ENCODE data around the gene CDKN2B.
A peak's percentile ranks its signal among the peaks of the same experiment; 100 is the strongest.

The CDKN2B gene

DNA sequence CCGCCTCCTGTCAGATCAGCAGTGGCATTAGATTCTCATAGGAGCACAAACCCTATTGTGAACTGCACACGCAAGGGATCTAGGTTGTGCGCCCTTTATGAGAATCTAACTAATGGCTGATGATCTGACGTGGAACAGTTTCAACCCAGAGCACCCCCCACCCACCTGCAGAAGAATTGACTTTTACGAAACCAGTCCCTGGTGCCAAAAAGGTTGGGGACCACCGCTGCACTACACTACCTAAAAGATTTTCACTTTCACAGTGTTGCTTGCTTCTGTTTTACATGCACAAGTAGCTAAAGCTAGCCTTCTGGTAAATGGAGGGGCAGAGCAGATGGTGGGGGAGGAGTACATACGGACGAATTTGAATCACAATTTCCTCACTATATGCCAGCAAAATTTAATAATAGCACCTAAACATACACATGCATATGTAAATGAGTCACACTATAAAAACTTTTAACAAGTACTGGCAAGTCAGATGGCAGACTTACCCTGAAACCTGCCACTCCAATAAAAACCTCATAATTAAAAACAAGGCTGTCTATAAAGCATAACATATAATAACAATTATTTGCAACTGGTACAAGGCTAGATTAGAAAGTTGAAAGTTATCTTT is 24.0 kb upstream of the CDKN2B start:
- DNase-seq (ENCODE audit: low read depth): no peak

DNA sequence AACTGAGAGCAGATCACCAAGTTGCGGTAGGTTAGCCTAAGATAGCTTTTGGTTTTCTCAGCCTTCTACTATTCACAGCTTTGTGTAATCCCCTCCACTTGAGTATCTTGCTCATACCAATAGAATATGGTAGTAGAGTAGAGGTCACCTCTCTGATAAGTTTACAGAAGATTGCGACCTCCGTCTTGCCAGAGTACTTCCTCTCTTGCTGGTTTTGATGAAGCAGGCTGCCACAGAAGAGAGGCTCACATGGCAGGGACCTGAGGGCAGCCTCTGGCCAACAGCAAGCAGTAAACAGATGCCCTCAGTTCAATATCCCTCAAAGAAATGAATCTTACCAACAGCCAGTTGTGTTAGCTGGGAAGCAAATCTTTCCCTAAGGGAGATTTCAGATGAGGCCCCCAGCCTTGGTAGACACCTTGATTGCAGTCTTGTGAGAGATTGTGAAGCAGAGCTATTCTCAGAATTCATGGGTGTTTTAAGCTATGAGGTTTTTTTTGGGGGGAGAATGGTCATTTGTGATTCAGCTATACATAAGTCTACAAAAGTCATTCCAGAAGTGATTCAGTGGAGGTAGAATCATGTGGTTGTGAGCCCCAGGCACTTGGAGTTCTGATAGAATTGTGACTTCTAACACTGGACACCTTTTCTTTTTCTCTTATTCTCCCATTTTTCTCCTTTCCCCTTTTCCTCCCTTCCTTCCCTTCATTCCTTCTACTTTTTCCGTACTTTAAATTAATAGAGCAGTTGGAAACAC is 22.7 kb upstream of the CDKN2B start:
- no peak for DNase-seq (ENCODE audit: low read depth)

DNA sequence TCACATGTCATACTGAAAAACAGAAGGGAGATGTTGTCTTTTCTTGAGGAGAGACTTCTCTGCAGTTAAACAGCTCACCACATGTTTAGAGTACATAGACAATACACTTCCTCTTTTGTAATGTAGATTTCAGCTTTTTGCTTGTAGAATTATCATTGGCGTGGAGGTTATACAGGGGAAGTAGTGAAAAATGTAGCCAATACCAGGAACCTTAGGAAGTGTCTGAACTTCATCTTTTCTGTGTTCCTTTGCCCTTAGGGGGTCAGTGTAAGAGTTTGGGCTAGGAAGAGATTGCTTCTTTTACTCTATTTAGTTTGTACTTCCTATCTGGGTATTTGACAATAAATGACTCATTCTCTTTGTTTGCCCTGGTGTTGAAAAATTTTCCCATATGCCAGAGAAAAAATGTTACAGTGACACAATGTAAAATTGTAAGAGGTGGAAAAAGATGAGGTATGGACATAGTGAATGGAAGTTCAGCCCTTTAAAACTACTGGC is 21.0 kb upstream of the CDKN2B start:
- DNase-seq (ENCODE audit: low read depth): peak; percentile 60

DNA sequence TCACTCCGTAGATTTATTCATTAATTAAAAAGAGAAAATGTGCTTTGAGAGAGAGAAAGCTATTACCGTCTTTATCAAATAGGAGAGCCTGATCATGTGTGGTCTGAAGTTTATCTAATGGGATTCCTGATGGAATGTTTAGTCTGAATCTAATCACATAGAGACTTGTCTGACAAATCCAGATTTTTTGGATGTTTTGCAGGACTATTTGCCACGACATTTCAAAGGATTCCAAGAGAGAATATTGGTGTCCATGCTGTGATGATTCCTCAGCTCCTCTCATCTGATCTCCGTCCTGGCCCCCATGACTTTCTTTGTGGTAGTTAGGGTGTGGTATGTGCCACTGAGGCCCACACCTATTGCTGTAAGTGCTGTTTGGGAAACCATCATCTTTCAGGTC is 20.1 kb upstream of the CDKN2B start:
- no peak for DNase-seq (ENCODE audit: low read depth)

DNA sequence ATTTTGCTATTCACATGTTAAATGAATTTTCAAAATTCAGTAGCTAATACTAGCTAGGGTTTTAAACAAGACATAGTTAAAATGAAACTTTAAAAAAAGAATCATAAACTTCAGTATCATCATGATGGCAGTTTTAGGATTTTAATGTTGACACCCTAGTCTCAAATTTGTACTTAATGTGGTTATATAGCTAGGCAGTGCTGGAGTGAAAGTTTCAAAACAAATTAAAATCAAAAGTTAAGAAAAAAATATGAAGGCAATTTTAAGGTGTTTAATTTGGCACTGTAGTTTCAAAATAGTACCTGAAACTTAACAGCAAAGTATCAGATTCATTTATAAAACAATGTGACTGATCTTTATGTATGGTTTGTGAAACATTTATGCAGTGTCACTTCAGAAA is 19.3 kb upstream of the CDKN2B start:
- no peak for DNase-seq (ENCODE audit: low read depth)

DNA sequence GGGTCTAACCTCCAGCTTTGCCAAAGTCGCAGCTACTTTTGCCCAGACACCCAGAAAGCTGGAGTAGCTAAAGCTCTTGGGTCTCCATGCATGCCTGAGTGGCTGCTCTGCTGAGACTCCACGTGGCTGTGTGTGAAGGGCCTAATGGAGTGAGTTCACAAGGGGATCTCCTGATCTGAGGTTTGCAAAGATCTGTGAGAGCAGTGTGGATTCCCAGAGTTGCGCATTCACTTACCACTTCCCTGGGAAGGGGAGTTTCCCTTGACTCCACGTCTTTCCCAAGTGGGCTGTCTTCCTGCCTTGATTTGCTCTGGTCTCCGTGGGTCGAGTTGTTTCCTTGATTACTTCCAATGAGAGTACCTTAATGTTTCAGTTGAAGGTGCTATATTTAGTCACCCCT is 17.6 kb upstream of the CDKN2B start:
- DNase-seq (ENCODE audit: low read depth): no peak

DNA sequence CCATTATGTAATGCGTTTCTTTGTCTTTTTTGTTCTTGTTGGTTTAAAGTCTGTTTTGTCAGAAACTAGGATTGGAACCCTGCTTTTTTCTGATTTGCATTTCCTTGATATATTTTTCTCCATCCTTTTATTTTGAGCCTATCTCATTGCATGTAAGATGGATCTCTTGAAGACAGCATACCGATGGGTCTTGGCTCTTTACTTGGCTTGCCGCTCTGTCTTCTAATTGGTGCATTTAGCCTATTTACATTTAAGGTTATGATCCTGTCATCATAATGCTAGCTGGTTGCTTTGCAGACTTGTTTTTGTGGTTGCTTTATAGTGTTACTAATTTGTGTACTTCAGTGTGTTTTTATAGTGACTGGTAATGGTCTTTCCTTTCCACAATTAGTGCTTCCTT is 13.3 kb upstream of the CDKN2B start:
- no peak for DNase-seq (ENCODE audit: low read depth)

DNA sequence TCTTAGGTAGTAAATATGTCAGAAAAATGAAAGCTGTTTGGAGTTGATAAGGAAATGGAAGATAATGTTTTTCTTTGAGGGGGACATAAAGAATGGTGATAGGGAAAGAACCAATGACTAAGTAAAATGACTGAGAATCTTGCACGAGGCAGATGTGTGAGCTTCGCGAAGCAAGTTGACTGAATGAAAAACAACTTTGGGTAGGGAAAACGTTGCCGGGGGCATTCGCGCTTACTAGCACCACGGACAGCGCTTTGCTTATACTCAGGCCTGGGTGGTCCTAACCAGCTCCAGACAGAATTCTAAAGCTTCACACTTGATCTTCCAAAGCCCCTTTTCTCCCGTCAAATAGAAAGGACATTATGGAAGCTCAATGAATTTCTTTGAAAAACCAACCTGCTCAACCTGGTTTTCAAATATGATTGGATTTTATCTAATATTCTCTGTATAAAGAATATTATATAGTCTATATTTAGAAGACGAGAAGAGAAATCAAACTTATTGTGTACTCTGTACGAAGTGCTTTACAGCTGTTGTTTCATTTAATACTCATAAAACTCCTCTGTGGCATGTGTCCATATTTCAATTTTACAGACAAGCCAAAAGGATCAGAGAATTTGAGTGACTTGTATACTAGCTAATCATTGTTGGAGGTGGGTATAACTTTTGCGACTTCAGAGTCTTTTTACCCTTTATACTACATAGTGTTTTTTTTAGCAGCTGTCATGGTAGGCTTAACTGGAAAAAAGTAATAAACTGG is 1.9 kb upstream of the CDKN2B start:
- DNase-seq (ENCODE audit: low read depth): no peak

DNA sequence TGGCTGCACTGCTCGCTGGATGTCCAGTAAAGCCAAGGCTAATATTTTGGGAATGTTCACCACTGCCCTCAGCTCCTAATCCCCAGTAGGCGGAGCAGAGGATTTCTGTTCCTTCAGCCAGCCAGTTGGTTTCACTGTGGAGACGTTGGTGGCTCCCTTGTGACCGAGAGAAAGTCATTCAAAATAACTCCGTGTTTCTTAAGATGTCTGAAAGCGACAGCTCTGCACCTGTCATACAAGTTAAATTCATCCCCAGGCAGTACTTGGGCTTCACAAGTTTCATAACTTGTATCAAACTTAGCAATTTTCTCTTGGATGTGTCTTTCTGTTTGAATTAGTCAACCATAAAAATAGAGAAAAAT is 382 bp upstream of the CDKN2B start:
- DNase-seq (ENCODE audit: low read depth): no peak

DNA sequence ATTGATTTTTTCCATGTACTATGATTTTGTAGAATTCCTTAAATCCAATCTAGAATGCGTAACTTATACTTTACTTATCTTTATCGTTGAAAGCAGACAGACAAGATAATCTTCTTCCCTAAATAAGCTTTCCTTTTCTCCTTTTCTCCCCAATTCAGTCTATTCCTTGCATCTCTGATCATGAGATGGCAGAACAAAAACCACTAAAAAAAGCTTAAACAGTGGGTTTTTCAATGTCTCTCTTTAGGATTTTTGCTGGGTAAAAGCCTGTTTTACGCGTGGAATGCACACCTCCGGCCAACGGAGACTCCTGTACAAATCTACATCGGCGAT is 755 bp downstream of the CDKN2B start:
- DNase-seq (ENCODE audit: low read depth): no peak

DNA sequence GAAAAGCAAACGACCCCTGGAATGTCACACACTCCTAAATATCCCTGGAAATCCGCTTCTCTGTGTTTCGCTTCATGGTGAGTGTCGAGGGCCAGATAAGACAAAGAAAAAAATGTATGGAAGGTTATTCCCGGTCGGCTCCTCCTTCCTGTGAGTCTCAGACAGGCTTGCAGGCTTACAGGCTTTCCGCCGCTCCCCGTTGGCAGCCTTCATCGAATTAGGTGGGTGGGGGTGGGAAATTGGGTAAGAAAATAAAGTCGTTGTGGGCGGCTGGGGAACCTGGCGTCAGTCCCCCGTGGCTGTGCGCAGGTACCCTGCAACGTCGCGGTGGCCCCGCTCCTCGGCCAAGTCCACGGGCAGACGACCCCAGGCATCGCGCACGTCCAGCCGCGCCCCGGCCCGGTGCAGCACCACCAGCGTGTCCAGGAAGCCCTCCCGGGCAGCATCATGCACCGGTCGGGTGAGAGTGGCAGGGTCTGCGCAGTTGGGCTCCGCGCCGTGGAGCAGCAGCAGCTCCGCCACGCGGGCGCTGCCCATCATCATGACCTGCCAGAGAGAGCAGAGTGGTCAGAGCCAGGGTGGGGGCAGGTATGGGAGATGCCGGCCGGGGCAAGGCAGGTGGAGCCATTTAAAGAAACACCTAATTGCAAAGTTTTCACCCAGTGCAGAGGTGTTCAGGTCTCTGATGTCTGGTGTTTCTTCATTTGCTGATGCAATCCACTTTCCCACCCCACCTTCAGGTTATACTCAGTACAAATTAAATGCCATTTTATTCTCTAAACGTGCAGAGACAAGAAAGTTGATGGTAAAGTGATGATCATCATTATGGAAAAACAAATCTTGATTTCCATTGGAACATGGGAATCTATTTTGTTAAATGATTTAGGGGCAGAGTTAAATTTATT is 3.2 kb downstream of the CDKN2B start:
- no peak for DNase-seq (ENCODE audit: low read depth)

DNA sequence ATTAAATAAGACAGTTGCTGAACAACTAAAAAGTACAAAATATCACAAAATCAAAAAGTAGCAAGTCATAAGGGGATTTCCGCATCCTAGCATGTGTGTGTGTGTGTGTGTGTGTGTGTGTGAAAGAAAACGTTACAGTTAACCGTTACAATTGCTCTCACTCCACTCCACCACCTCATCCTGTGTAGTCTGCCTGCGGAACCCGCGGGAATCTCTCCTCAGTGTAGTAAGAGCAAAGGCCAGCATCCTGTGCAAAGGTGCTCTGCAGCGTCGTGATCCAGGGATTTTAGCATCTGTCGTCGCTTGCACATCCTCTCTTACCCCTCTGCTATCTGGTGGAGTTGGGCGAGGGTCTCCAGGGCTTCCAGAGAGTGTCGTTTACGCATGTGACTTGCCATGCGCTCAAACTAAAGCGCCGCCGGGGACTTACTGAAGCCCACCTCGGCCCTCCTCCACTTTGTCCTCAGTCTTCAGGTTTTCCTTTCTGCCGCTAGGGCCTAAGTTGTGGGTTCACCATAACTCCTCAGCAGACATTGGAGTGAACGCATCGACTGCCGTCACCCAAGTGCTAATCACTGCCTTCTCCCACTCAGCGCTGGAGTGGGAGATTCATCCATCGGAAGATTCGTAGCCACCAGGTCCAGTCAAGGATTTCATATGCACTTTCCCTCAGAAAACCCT is 3.9 kb downstream of the CDKN2B start:
- no peak for DNase-seq (ENCODE audit: low read depth)

DNA sequence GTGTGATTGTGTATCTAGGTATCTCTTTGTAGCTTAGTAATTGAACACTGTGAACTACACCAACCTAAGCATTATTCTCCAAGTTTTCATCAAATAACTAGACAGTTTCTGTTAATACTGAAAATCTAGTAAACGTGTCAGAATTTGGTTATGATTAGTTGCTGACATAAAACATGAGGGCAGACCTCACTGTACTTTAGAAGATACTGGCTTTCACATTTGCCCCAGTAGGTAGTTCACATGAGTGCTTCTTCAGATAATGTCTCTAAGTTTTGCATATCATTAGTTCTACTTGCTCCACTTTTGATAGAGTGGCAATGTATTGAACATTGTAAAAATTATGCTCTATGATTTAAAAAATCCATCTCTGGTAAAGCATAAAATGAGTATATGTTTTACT is 7.1 kb downstream of the CDKN2B start:
- DNase-seq (ENCODE audit: low read depth): no peak

DNA sequence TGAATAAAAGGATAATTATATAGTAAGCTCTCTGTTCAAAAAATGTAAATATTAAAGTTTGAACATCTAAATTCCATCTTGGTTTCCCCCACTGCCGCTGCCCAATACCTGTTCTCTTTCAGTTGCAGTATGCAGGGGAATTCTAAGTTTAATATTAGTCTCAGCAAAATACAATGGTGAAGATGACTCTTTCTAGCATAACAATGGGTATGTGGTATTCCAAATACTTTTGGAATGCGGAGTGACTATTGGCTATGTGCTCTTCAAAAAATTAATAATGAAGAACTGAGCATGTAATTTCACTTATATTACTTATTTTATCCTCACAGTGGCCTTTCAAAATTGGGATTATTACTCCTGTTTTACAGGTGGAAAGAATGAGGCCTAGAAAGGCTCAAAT is 11.1 kb downstream of the CDKN2B start:
- no peak for DNase-seq (ENCODE audit: low read depth)

DNA sequence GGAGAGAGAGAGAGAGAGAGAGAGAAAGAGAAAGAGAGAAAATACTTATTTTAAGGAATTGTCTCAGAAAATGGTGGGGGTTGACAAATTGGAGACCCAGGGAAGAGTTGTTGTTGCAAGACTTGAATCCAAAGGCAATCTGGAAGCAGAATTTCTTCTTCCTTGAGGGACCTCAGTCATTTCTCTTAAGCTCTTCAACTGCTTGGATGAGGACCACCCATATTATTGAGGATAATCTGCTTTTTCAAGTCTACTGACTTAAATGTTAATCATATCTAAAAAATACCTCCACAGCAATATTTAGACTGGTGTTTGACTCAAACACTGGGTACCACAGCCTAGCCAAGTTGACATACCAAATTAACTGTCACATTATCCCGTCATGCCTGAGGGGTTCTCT is 11.6 kb downstream of the CDKN2B start:
- no peak for DNase-seq (ENCODE audit: low read depth)

DNA sequence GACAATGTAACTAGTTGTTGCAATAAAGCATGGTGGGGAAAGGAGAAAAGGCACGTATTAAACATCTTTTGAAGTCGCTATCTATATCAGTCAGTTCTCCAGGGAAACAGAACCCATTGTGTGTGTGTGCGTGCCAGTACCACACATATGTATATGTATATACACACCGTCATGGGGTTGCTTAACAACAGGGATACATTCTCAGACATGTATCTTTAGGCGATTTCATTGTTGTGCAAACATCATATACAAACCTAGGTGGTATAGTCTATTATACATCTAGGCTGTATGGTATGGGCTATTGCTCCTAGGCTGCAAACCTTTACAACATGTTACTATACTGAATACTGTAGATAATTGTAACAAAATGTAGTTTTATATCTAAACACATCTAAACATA is 12.2 kb downstream of the CDKN2B start:
- DNase-seq (ENCODE audit: low read depth): no peak

DNA sequence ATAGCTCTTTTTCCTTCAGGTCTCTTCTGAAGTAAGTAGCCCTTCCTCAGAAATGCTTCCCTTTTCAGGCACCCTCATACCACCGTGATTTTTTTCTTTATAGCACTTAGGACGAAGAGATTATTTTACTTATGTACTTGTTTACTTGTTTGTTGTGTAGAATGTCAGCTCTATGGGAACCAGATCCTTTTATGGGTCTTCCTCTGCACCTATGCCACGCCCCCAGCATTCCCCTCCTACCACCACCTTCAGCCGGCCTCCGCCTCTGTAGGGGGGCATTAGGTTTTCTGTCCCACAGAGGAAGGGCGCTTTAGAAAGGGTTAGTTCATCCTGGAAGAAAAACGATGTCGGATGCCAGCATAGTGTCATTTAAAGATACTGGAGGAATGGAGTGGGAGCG is 12.7 kb downstream of the CDKN2B start:
- DNase-seq (ENCODE audit: low read depth): no peak

DNA sequence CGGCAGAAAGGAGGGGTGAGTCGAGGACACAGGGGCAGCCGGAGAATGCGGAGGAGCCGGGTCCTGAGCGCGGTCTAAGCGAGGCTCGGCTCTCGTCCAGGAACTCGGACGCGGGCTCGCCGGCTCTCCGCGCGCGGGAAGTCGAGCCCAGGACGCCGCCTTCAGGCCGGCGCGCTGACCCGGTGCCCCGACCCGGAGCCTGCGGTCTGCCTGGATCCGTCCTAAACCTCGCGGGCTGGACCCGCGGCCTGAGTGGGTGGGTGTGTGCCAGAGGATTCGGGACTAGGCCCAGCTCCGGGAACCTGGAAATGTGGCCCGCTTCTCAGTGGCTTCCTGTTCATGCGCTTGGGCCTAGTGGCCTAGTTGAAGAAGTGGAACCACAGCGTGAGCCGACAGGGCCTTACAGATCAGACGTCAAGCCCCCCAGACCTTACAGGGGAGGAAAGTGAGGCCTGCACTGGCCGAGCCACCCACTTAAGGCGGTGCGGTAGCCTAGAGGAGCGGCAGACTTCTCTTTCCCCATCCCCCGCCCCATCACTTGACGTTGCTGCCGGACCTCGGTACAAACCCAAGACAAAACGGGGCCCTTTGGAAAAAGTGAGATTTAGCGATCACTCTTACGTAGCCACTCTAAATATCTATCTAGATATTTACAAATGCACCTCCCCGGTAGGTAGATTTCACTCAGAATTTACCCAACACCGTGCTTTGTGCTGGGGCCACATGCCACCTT is 13.3 kb downstream of the CDKN2B start:
- peak; percentile 28 for DNase-seq (ENCODE audit: low read depth)

DNA sequence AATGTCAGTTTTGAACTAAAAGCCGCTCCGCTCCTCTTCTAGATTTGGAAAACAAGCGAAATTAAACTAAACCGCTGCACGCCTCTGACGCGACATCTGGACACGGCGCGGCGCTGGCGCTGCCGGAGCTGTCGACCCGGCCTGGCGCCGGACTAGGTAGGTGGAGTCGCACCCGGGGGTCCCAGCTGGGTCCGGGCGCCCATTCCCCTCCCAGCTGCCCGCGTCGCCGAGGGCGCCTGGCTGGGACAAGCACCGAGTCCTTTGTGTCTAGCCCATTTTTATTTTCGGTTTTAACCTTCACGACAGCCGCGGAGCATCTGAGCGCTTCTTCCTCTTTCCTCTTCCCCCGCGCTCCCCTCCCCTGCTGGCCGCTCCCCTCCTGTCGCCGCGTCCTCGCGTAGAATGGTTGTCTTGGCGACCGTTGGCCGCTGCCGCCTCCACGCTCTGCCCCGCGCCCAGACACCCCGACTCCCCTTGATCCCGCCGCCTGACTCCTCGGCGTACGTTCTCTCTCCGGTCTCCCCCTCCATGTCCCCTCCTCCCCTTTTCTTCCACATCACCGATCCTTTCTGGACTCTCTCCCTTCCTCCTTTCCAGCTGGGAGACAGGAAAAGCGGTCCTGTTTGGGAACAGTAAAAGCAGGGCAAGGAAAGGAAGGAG is 14.0 kb downstream of the CDKN2B start:
- DNase-seq (ENCODE audit: low read depth): peak; percentile 52

DNA sequence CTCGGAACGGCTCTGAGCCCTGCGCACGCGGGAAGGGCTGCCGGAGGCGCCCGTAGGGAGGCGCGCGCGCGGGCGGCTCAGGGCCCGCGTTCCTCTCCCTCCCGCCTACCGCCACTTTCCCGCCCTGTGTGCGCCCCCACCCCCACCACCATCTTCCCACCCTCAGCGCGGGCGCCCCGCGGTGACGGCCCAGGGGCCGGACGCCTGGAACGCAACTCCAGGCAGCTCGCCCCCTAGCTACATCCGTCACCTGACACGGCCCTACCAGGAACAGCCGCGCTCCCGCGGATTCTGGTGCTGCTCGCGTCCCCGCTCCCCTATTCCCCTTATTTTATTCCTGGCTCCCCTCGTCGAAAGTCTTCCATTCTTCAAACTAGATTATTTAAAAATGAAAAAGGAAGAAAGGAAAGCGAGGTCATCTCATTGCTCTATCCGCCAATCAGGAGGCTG is 14.5 kb downstream of the CDKN2B start, which contains the start of gene CDKN2B-AS1:
TSS of gene CDKN2B-AS1 (plus strand) at position 236 of the 450 bp plus-strand sequence.
- DNase-seq (ENCODE audit: low read depth): peak; percentile 53

All from stromal cell of bone marrow (primary cell).